ENCODE data around the gene KLF9.

KLF9 gene

DNA sequence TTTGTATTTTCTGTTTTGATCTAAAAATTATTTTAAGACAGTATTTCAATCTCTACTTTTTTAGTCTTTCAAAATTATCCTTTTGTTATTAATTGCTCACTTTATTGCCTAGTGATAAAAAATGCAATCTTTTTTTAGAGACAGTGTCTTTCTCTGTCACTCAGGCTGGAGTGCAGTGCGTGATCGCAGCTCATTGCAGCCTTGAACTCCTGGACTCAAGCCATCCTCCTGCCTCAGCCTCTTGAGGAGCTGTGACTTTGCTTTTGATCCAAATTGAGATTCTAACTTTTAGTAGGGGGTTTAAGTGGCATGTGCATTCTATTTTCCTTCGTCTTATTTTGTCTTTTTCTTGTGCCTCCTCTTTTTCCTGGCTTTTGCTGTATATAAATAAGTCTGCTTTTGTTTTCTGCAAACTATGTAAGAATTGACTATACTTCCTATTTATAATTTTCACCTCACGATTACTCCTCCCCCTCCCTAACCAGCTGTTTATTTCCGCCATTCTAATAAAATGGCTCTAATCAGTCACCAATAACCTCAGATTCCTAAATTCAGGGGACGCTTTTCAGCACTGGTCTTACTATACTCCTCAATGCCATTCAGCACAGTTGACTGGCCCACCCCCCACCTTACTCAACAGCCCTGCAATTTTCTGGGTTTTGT lies 32.3 kb downstream of the KLF9 start:
- H3K9ac ChIP-seq (ENCODE audit: low read length), result no peak overlapping the region
- DNase-seq, result no peak
- WGBS (ENCODE audit: extremely low coverage, insufficient coverage, low lambda C conversion rate), result 100% methylated on average over 2 of the region's 6 CpGs
- H4K5ac ChIP-seq (ENCODE audit: low read length), result no peak overlapping the region
- H3K56ac ChIP-seq (ENCODE audit: low read length), result no peak overlapping the region
- no peaks in the 10 kb centered on the region for H3K27me3 ChIP-seq (ENCODE audit: insufficient read depth, low read length, poor library complexity)
- H2BK5ac ChIP-seq (ENCODE audit: low read length), result no peak overlapping the region
- H4K8ac ChIP-seq (ENCODE audit: low read depth, low read length), result no peak overlapping the region
- no peak overlapping the region for H2AK5ac ChIP-seq (ENCODE audit: low read length)
- no peak overlapping the region for H3K23ac ChIP-seq (ENCODE audit: low read length)
- no peak overlapping the region for H3K18ac ChIP-seq (ENCODE audit: low read length)
- no peaks in the 10 kb centered on the region for H3K4me1 ChIP-seq (ENCODE audit: control insufficient read depth, low read depth, low read length)
- H3K79me2 ChIP-seq (ENCODE audit: control insufficient read depth, insufficient read depth, low read length), result no peaks in the 10 kb centered on the region
- H3K4ac ChIP-seq (ENCODE audit: low read depth, low read length), result no peak overlapping the region
- H3K4me2 ChIP-seq (ENCODE audit: low read length), result no peak overlapping the region
- no peaks in the 10 kb centered on the region for H3K79me1 ChIP-seq (ENCODE audit: low read length)
- H3K27ac ChIP-seq (ENCODE audit: low read depth, low read length), result no peak overlapping the region
- H3K4me3 ChIP-seq (ENCODE audit: low read length), result no peak overlapping the region
- no peak overlapping the region for H2BK120ac ChIP-seq (ENCODE audit: low read depth, low read length)
- no peaks in the 10 kb centered on the region for H3K36me3 ChIP-seq (ENCODE audit: control insufficient read depth, insufficient read depth, low read length)
- no peak overlapping the region for H2BK15ac ChIP-seq (replicated peaks; ENCODE audit: low read depth)

DNA sequence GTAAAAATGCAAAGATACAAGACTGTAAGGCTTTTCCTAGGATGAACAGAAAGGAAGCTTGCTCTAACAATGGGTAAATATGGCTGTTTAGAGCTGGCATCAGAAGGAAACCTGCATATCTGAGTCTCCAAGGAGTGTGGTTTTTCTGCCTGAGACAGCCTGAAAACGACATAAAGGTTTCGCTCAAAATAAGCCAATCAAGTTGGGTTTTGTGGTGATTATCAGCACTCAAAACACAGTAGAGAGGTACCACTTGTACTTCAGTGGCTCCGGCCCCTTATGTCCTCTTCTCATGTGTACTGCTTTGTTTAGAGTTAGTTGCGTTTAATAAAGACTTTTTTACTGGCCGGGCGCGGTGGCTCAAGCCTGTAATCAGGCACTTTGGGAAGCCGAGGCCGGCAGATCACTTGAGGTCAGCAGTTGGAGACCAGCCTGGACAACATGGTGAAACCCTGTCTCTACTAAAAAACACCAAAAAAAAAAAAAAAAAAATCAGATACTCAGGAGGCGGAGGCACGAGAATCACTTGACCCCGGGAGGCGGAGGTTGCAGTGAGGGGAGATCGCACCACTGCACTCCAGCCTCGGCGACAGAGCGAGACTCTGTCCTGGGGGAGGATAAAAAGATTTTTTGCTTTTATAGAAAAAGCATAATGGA lies 39.4 kb downstream of the KLF9 start:
- Histone ChIP-seq H2BK5ac (ENCODE audit: low read length) (no peak overlapping the region), H3K18ac (ENCODE audit: low read length) (no peak overlapping the region), H3K27me3 (ENCODE audit: insufficient read depth, low read length, poor library complexity) (no peaks in the 10 kb centered on the region), H3K27ac (ENCODE audit: low read depth, low read length) (no peak overlapping the region), H4K8ac (ENCODE audit: low read depth, low read length) (no peak overlapping the region), H2BK15ac (replicated peaks; ENCODE audit: low read depth) (no peak overlapping the region), H3K4ac (ENCODE audit: low read depth, low read length) (no peak overlapping the region), H3K56ac (ENCODE audit: low read length) (no peak overlapping the region), H4K5ac (ENCODE audit: low read length) (no peak overlapping the region), H3K23ac (ENCODE audit: low read length) (no peak overlapping the region), H2AK5ac (ENCODE audit: low read length) (no peak overlapping the region), H2BK120ac (ENCODE audit: low read depth, low read length) (no peak overlapping the region), H3K4me2 (ENCODE audit: low read length) (no peak overlapping the region), H3K79me2 (ENCODE audit: control insufficient read depth, insufficient read depth, low read length) (no peaks in the 10 kb centered on the region), H3K4me3 (ENCODE audit: low read length) (no peak overlapping the region), H3K36me3 (ENCODE audit: control insufficient read depth, insufficient read depth, low read length) (no peaks in the 10 kb centered on the region), H3K9ac (ENCODE audit: low read length) (no peak overlapping the region), H3K79me1 (ENCODE audit: low read length) (no peaks in the 10 kb centered on the region), H3K4me1 (ENCODE audit: control insufficient read depth, low read depth, low read length) (no peaks in the 10 kb centered on the region)
- no CpG with 5 or more reads among the region's 17 CpGs for WGBS (ENCODE audit: extremely low coverage, insufficient coverage, low lambda C conversion rate)
- DNase-seq, result no peak

DNA sequence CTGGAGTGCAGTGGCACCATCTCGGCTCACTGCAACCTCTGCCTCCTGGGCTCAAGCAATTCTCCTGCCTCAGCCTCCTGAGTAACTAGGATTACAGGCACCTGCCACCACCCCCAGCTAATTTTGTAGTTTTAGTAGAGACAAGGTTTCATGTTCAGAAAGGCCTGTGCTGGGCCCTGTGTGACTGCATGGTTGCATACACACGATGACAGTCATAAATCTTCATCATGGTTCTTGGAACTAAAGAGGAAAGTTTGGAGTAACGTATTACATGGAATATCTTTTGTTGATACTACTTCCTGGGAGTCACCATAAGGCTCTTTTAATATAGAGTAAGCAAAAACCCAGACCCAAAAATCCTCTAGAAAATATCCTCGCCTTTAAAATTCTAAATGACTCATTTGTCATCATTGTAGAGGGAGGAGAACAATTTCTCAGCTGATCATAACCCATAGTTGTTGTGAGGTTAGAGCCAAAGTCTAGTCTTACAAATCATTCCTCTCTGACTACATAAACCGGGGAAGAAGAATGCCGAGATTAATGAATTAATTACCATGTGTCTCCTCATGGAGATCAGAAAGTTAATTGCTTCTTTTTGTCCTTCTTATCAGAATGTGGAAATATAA lies 47.0 kb downstream of the KLF9 start:
- Histone ChIP-seq H3K56ac (ENCODE audit: low read length) (no peak overlapping the region), H3K9ac (ENCODE audit: low read length) (no peak overlapping the region), H3K4me3 (ENCODE audit: low read length) (no peak overlapping the region), H3K79me2 (ENCODE audit: control insufficient read depth, insufficient read depth, low read length) (no peaks in the 10 kb centered on the region), H3K18ac (ENCODE audit: low read length) (no peak overlapping the region), H2BK5ac (ENCODE audit: low read length) (no peak overlapping the region), H3K36me3 (ENCODE audit: control insufficient read depth, insufficient read depth, low read length) (no peaks in the 10 kb centered on the region), H3K4me1 (ENCODE audit: control insufficient read depth, low read depth, low read length) (no peaks in the 10 kb centered on the region), H3K79me1 (ENCODE audit: low read length) (no peaks in the 10 kb centered on the region), H3K23ac (ENCODE audit: low read length) (no peak overlapping the region), H3K4me2 (ENCODE audit: low read length) (no peak overlapping the region), H4K8ac (ENCODE audit: low read depth, low read length) (no peak overlapping the region), H4K5ac (ENCODE audit: low read length) (no peak overlapping the region), H3K4ac (ENCODE audit: low read depth, low read length) (no peak overlapping the region), H3K27me3 (ENCODE audit: insufficient read depth, low read length, poor library complexity) (no peaks in the 10 kb centered on the region), H3K27ac (ENCODE audit: low read depth, low read length) (no peak overlapping the region), H2AK5ac (ENCODE audit: low read length) (no peak overlapping the region), H2BK15ac (replicated peaks; ENCODE audit: low read depth) (no peak overlapping the region), H2BK120ac (ENCODE audit: low read depth, low read length) (no peak overlapping the region)
- no peak for DNase-seq
- WGBS (ENCODE audit: extremely low coverage, insufficient coverage, low lambda C conversion rate), result no CpG with 5 or more reads among the region's 6 CpGs

DNA sequence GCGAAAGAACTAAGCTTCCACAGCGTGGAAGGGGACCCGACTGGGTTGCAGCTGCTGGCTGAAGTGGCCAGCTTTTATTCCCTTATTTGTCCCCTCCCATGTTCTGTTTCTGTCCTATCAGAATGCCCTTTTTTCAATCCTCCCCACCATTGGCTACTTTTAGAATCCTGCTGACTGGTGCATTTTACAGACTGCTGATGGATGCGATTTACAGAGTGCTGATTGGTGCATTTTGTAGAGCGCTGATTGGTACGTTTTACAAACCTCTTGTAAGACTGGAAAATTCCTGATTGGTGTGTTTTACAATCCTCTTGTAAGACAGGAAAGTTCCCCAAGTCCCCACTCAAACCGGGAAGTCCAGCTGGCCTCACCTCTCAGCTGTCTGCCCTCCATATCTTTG lies 50.7 kb downstream of the KLF9 start:
- Histone ChIP-seq H4K8ac (ENCODE audit: low read depth, low read length) (no peak overlapping the region), H2BK15ac (replicated peaks; ENCODE audit: low read depth) (no peak overlapping the region), H4K5ac (ENCODE audit: low read length) (no peak overlapping the region), H2BK5ac (ENCODE audit: low read length) (no peak overlapping the region), H3K79me2 (ENCODE audit: control insufficient read depth, insufficient read depth, low read length) (no peaks in the 10 kb centered on the region), H3K4me3 (ENCODE audit: low read length) (no peak overlapping the region), H3K79me1 (ENCODE audit: low read length) (no peaks in the 10 kb centered on the region), H3K4me1 (ENCODE audit: control insufficient read depth, low read depth, low read length) (no peaks in the 10 kb centered on the region), H3K27me3 (ENCODE audit: insufficient read depth, low read length, poor library complexity) (no peaks in the 10 kb centered on the region), H3K9ac (ENCODE audit: low read length) (no peak overlapping the region), H3K4me2 (ENCODE audit: low read length) (no peak overlapping the region), H2BK120ac (ENCODE audit: low read depth, low read length) (no peak overlapping the region), H3K27ac (ENCODE audit: low read depth, low read length) (no peak overlapping the region), H3K4ac (ENCODE audit: low read depth, low read length) (no peak overlapping the region), H3K56ac (ENCODE audit: low read length) (no peak overlapping the region), H3K36me3 (ENCODE audit: control insufficient read depth, insufficient read depth, low read length) (no peaks in the 10 kb centered on the region), H3K23ac (ENCODE audit: low read length) (no peak overlapping the region), H2AK5ac (ENCODE audit: low read length) (no peak overlapping the region), H3K18ac (ENCODE audit: low read length) (no peak overlapping the region)
- WGBS (ENCODE audit: extremely low coverage, insufficient coverage, low lambda C conversion rate), result no CpG with 5 or more reads among the region's 7 CpGs
- DNase-seq, result no peak

DNA sequence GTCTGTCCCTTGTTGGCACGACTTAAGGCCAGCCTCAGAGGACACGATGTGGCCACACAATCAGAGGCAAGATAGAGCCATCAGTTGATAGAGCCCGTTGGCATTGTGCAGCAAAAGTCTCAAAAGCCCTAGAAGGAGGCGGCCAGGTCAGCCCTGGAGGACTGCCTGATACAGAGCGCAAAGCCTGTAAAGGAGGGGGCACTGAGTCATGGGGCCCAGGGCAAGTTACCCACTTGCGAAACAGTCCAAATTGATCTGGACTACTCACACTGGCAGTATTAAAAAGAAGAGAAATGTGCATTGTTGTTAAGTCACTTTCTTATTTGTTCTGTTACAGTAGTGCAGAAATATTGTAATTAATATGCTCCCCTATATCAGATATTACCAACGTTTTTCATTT lies 51.5 kb downstream of the KLF9 start:
- Histone ChIP-seq H2BK15ac (replicated peaks; ENCODE audit: low read depth) (no peak overlapping the region), H3K4ac (ENCODE audit: low read depth, low read length) (no peak overlapping the region), H3K56ac (ENCODE audit: low read length) (no peak overlapping the region), H2AK5ac (ENCODE audit: low read length) (no peak overlapping the region), H3K18ac (ENCODE audit: low read length) (no peak overlapping the region), H3K79me2 (ENCODE audit: control insufficient read depth, insufficient read depth, low read length) (no peaks in the 10 kb centered on the region), H3K23ac (ENCODE audit: low read length) (no peak overlapping the region), H3K79me1 (ENCODE audit: low read length) (no peaks in the 10 kb centered on the region), H3K36me3 (ENCODE audit: control insufficient read depth, insufficient read depth, low read length) (no peaks in the 10 kb centered on the region), H3K27ac (ENCODE audit: low read depth, low read length) (no peak overlapping the region), H3K27me3 (ENCODE audit: insufficient read depth, low read length, poor library complexity) (no peaks in the 10 kb centered on the region), H3K4me3 (ENCODE audit: low read length) (no peak overlapping the region), H3K4me2 (ENCODE audit: low read length) (no peak overlapping the region), H4K8ac (ENCODE audit: low read depth, low read length) (no peak overlapping the region), H2BK120ac (ENCODE audit: low read depth, low read length) (no peak overlapping the region), H4K5ac (ENCODE audit: low read length) (no peak overlapping the region), H2BK5ac (ENCODE audit: low read length) (no peak overlapping the region), H3K9ac (ENCODE audit: low read length) (no peak overlapping the region), H3K4me1 (ENCODE audit: control insufficient read depth, low read depth, low read length) (no peaks in the 10 kb centered on the region)
- no peak for DNase-seq
- WGBS (ENCODE audit: extremely low coverage, insufficient coverage, low lambda C conversion rate), result no CpG with 5 or more reads among the region's 7 CpGs
